Pancreas (tissue), 10 donors: Measurements from ENCODE around the gene PLXNA3. TPM values are rescaled to one million over a fixed set of nuclear protein-coding genes. Genes with fewer than 3 reads are reported as not detected.

Experiments used
- ATAC-seq, 4 donors: fragments of 200-7000 bp; cut with Tn5 transposase; one replicate each; pipeline versions ENCODE4 v1.8.0 to v1.9.1; 2020; ENCODE audit warnings: mild to moderate bottlenecking in 4 of 4, moderate library complexity in 4 of 4
- DNase-seq, 6 donors: peaks; one replicate each; pipeline ENCODE4 v3.0.0-alpha.2; 2020
- FAIRE-seq: peaks from 2 replicates; lab custom pipeline; 2012; peaks lifted over from hg19 to GRCh38; lab: Jason Lieb, UNC
- H3K27ac ChIP-seq, 4 donors: fragments of 200-600 bp; sonication (generic); 1 replicate in 3 of 4; 2 replicates in 1 of 4; pipeline versions ENCODE4 v1.5.0 to v1.8.0; 2020
- H3K27me3 ChIP-seq, 4 donors: fragments of 200-600 bp; one replicate each; pipeline ENCODE4 v1.8.0; 2021
- H3K36me3 ChIP-seq, 3 donors: fragments of 200-600 bp; sonication (generic) in 1 of 3; one replicate each; pipeline versions ENCODE4 v1.5.0 to v1.8.0; 2020 to 2021
- H3K4me1 ChIP-seq, 3 donors: fragments of 200-600 bp; one replicate each; pipeline ENCODE4 v1.8.0; 2021
- H3K4me3 ChIP-seq, 4 donors: fragments of 200-600 bp; sonication (generic) in 2 of 4; one replicate each; pipeline versions ENCODE4 v1.5.0 to v1.8.0; 2020 to 2021
- H3K9me3 ChIP-seq, 4 donors: fragments of 200-600 bp; one replicate each; pipeline ENCODE4 v1.8.0; 2021
- CTCF ChIP-seq, 4 donors: fragments of 200-600 bp; sonication (generic) in 3 of 4; IDR thresholded peaks; one replicate each; pipeline versions ENCODE4 v1.5.0 to v1.8.0; 2021; ENCODE audit warnings: antibody characterized with exemption in 4 of 4
- WGBS, 2 donors: extraction: QIAGEN DNeasy Blood & Tissue Kit; methylation state at CpG; one replicate each; pipeline ENCODE4 v1.1.7; 2013; 5-methylcytosine and 5-hydroxymethylcytosine counted together
- intact Hi-C, 3 donors: fragments of 100-400 bp; cut with DNase I; formaldehyde crosslinking; loops; one replicate each; pipeline versions ENCODE4 v1.11.1 to v1.14.2; 2022
- polyA plus RNA-seq, 2 donors: library from polyadenylated mRNA; stranded (reverse); fragments of 200-250 nt; gene quantifications; one replicate each; pipeline ENCODE4 v1.2.3, GENCODE V29; 2013
- total RNA-seq, 6 donors: library from RNA; stranded (reverse); fragmentation: NEBNext Ultra II Directional in 4 of 6; extraction: Animal tissue kit (Norgen Biotek cat#: 25700) in 4 of 6; gene quantifications; one replicate each; pipeline versions ENCODE4 v1.2.1 to v1.2.4, GENCODE V29; 2021 to 2023
- donor health status: healthy with polysubstance abuse.
- donor health status: DM: no; HTN: no; CAD: no; lungs with moderate emphysema.
- donor health status: DM: no; HTN: no; CAD: no.
- donor health status: control.
- donor health status: control.
- donor health status: Bipolar disorder and iron deficiency.
- donor health status: DM: yes; HTN: yes; CAD: no.
- donor health status: DM: no; HTN: no; CAD: no.
- donor health status: DM: no; HTN: no; CAD: no.
- donor health status: DM: yes; HTN: yes; CAD: no.

PLXNA3 gene
- total and polyA plus RNA-seq, 8 donors = 10.5 to 40.7 (median 16.3) TPM

DNA sequence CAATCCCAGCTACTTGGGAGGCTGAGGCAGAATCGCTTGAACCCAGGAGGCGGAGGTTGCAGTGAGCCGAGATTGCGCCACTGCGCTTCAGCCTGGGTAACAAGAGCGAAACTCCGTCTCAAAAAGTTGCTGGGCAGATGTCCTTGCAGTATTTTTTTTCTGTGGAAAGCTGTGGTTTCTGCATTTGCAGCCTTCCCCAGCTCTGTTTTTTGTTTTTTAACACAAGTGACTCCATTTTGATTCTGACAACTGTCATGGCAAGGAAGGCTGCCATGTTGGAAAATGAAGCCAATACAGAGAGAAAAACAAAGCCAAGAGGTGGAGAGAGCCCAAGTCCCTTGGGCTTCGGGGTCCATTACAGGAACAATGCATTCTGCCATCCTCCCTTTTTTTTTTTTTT is 44.0 kb downstream of the PLXNA3 start:
- no peaks in the 10 kb centered on the region for H3K27me3 ChIP-seq
- FAIRE-seq (no peak), DNase-seq (no peak), ATAC-seq (no peak)
- H3K9me3 ChIP-seq = no peaks in the 10 kb centered on the region
- no peak overlapping the region for H3K4me3 ChIP-seq
- WGBS, 2 donors = 86 to 89% methylated on average over 8 of the region's 8 CpGs
- H3K36me3 ChIP-seq = no peaks in the 10 kb centered on the region
- H3K27ac ChIP-seq = no peak overlapping the region
- intact Hi-C loops = no loop called here
- no peaks in the 10 kb centered on the region for H3K4me1 ChIP-seq
- no peak for TF ChIP-seq CTCF (IDR thresholded peaks at IDR 0.05)

GRCh38 chrX:154502989-154503388 is 44.9 kb downstream of the PLXNA3 start:
- no peak for TF ChIP-seq CTCF (IDR thresholded peaks at IDR 0.05)
- Histone ChIP-seq H3K27me3 (no peaks in the 10 kb centered on the region), H3K27ac (no peak overlapping the region), H3K9me3 (no peaks in the 10 kb centered on the region), H3K4me1 (no peaks in the 10 kb centered on the region), H3K4me3 (no peak overlapping the region), H3K36me3 (peaks cover 0 to 6% (median 0%) of the 10 kb centered on the region in 3 donors)
- DNase-seq (no peak), ATAC-seq (no peak), FAIRE-seq (no peak)
- WGBS, 2 donors = 83 to 94% methylated on average over 3 of the region's 3 CpGs
- intact Hi-C loops = no loop called here

DNA sequence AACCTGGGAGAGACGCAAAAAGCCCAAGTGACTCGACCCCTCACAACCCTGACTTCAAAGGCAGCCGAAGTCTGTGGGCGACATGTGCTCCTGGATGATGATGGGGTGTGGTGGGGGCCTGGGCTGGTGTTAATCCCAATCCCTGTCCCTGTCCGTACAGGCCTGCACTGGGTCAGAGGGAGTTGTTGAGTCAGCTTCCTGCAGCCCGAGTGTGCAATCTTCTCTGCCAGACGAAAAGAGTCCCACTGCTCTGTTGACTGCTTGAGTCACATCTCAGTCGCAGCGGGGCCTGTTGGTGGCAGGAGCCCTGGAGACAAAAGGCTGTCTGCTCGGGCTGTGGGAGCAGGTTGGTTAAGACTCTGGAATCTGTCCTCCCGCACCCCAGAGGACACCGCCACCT is 47.7 kb downstream of the PLXNA3 start:
- 85 to 87% methylated on average over 12 of the region's 12 CpGs for WGBS, 2 donors
- peaks cover 0 to 6% (median 0%) of the 10 kb centered on the region in 3 donors for H3K36me3 ChIP-seq
- TF ChIP-seq CTCF (IDR thresholded peaks at IDR 0.05) = no peak
- intact Hi-C loops = no loop called here
- no peak overlapping the region for H3K27ac ChIP-seq
- no peak for DNase-seq
- no peak overlapping the region for H3K4me3 ChIP-seq
- no peaks in the 10 kb centered on the region for H3K4me1 ChIP-seq
- no peaks in the 10 kb centered on the region for H3K27me3 ChIP-seq
- H3K9me3 ChIP-seq = no peaks in the 10 kb centered on the region
- FAIRE-seq = no peak
- no peak for ATAC-seq

- H3K27ac ChIP-seq = no peak overlapping the region
- H3K36me3 ChIP-seq = peaks cover 0 to 6% (median 0%) of the 10 kb centered on the region in 3 donors
- no peaks in the 10 kb centered on the region for H3K27me3 ChIP-seq
- TF ChIP-seq CTCF (IDR thresholded peaks at IDR 0.05) = no peak
- H3K4me1 ChIP-seq = no peaks in the 10 kb centered on the region
- FAIRE-seq (no peak), ATAC-seq (peak in 1 of 4 donors; percentile 5), DNase-seq (no peak)
- no peaks in the 10 kb centered on the region for H3K9me3 ChIP-seq
- no peak overlapping the region for H3K4me3 ChIP-seq
- WGBS, 2 donors = 88 to 94% methylated on average over 31 to 37 of the region's 37 CpGs
- intact Hi-C loops = no loop called here
These were observed 48.6 kb downstream of the PLXNA3 start for GRCh38 chrX:154506483-154507332.
